Measurements from ENCODE around the gene MANBA.

Gene MANBA

DNA sequence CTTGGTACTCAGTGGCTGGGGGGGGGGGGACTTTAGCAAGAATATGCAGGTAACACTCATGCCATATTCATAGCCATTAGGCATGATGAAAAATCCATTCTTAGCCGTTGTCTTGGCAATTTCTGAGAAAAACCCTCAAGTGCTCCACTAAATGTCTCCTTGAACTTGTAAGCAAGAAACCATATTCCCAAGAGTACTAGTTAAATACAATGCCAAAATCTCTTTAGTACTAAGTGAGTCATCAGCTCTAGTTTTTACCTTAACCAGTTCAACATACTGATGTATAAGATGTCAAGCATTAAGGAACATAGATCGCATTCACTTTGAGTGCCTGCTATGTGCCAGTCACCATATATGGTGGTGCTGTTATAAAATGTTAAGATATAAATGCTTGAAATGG is 39.0 kb upstream of the MANBA start (continued):
- TF ChIP-seq ZNF701 (tag by site-specific recombination; IDR thresholded peaks at IDR 0.05) (no peak), ZNF202 (tag by site-specific recombination; IDR thresholded peaks at IDR 0.05; ENCODE audit: borderline replicate concordance) (no peak), ZNF658 (tag by site-specific recombination; IDR thresholded peaks at IDR 0.05) (no peak), ZNF133 (tag by site-specific recombination; IDR thresholded peaks at IDR 0.05) (no peak)
- TF ChIP-seq, protein P1, sequence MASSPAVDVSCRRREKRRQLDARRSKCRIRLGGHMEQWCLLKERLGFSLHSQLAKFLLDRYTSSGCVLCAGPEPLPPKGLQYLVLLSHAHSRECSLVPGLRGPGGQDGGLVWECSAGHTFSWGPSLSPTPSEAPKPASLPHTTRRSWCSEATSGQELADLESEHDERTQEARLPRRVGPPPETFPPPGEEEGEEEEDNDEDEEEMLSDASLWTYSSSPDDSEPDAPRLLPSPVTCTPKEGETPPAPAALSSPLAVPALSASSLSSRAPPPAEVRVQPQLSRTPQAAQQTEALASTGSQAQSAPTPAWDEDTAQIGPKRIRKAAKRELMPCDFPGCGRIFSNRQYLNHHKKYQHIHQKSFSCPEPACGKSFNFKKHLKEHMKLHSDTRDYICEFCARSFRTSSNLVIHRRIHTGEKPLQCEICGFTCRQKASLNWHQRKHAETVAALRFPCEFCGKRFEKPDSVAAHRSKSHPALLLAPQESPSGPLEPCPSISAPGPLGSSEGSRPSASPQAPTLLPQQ (tag by site-specific recombination; IDR thresholded peaks at IDR 0.05), result no peak

DNA sequence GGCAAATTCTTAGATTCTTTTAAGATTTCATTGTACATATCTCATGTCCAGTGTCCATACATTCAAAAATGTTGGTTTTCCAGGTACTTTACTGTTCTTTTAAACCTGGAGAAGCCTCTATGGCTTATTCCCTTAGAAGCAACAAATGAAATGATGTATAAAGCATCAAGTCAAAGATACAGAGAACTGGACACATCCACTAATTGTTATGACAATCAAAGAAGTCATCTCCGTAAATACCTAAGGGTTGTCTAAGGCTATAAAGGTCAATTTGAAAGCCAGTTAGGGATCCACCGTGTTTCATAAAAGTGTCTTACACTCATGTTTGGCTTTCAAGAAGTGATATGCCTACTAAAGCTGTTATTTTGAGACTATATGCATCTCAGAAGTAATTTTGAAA is 34.2 kb upstream of the MANBA start:
- Histone ChIP-seq H3K4me3 (ENCODE audit: low read depth, low read length) (no peak overlapping the region), H3K9me3 (ENCODE audit: control insufficient read depth, insufficient read depth, low read depth, low read length) (no peaks in the 10 kb centered on the region), H3K27ac (ENCODE audit: extremely low read depth, low read depth, low read length) (no peak overlapping the region), H3K36me3 (ENCODE audit: control insufficient read depth in 2 of 2, insufficient read depth in 1 of 2, low read length in 2 of 2) (peaks cover 4 to 78% of the 10 kb centered on the region in 2 experiments; a peak in 1 of 3 replicates), H3K4me1 (ENCODE audit: control insufficient read depth, insufficient read depth, low read length) (no peaks in the 10 kb centered on the region; the same call in 1 of the 2 replicates)
- TF ChIP-seq ZNF629 (tag by site-specific recombination; IDR thresholded peaks at IDR 0.05), result no peak
- no peak for TF ChIP-seq ZNF341 (tag by site-specific recombination; IDR thresholded peaks at IDR 0.05; ENCODE audit: low read depth)
- no peak for TF ChIP-seq ZNF19 (tag by site-specific recombination; IDR thresholded peaks at IDR 0.05; ENCODE audit: low read depth)
- no peak for TF ChIP-seq ZFP3 (tag by site-specific recombination; IDR thresholded peaks at IDR 0.05; ENCODE audit: low read depth)
- TF ChIP-seq KLF16 (tag by site-specific recombination; IDR thresholded peaks at IDR 0.05), result no peak
- TF ChIP-seq, protein P2, sequence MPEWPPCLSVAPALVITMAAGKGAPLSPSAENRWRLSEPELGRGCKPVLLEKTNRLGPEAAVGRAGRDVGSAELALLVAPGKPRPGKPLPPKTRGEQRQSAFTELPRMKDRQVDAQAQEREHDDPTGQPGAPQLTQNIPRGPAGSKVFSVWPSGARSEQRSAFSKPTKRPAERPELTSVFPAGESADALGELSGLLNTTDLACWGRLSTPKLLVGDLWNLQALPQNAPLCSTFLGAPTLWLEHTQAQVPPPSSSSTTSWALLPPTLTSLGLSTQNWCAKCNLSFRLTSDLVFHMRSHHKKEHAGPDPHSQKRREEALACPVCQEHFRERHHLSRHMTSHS (tag by site-specific recombination; IDR thresholded peaks at IDR 0.05), result no peak
- TF ChIP-seq ZNF214 (tag by site-specific recombination; IDR thresholded peaks at IDR 0.05; ENCODE audit: borderline replicate concordance), result no peak
- TF ChIP-seq, protein P3, sequence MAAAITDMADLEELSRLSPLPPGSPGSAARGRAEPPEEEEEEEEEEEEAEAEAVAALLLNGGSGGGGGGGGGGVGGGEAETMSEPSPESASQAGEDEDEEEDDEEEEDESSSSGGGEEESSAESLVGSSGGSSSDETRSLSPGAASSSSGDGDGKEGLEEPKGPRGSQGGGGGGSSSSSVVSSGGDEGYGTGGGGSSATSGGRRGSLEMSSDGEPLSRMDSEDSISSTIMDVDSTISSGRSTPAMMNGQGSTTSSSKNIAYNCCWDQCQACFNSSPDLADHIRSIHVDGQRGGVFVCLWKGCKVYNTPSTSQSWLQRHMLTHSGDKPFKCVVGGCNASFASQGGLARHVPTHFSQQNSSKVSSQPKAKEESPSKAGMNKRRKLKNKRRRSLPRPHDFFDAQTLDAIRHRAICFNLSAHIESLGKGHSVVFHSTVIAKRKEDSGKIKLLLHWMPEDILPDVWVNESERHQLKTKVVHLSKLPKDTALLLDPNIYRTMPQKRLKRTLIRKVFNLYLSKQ (tag by site-specific recombination; IDR thresholded peaks at IDR 0.05; ENCODE audit: borderline replicate concordance), result no peak
- TF ChIP-seq ZNF660 (tag by site-specific recombination; IDR thresholded peaks at IDR 0.05), result no peak
- TF ChIP-seq TCF7L2 (IDR thresholded peaks at IDR 0.05; ENCODE audit: borderline replicate concordance, low read depth, low read length), result no peak
- TF ChIP-seq ZNF37A (tag by site-specific recombination; IDR thresholded peaks at IDR 0.05), result no peak
- TF ChIP-seq, protein P4, sequence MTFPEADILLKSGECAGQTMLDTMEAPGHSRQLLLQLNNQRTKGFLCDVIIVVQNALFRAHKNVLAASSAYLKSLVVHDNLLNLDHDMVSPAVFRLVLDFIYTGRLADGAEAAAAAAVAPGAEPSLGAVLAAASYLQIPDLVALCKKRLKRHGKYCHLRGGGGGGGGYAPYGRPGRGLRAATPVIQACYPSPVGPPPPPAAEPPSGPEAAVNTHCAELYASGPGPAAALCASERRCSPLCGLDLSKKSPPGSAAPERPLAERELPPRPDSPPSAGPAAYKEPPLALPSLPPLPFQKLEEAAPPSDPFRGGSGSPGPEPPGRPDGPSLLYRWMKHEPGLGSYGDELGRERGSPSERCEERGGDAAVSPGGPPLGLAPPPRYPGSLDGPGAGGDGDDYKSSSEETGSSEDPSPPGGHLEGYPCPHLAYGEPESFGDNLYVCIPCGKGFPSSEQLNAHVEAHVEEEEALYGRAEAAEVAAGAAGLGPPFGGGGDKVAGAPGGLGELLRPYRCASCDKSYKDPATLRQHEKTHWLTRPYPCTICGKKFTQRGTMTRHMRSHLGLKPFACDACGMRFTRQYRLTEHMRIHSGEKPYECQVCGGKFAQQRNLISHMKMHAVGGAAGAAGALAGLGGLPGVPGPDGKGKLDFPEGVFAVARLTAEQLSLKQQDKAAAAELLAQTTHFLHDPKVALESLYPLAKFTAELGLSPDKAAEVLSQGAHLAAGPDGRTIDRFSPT (tag by site-specific recombination; IDR thresholded peaks at IDR 0.05), result no peak
- TF ChIP-seq ZNF621 (tag by site-specific recombination; IDR thresholded peaks at IDR 0.05), result no peak
- POLR2A ChIA-PET, result no interaction called here
- CTCF ChIA-PET, result no interaction called here

DNA sequence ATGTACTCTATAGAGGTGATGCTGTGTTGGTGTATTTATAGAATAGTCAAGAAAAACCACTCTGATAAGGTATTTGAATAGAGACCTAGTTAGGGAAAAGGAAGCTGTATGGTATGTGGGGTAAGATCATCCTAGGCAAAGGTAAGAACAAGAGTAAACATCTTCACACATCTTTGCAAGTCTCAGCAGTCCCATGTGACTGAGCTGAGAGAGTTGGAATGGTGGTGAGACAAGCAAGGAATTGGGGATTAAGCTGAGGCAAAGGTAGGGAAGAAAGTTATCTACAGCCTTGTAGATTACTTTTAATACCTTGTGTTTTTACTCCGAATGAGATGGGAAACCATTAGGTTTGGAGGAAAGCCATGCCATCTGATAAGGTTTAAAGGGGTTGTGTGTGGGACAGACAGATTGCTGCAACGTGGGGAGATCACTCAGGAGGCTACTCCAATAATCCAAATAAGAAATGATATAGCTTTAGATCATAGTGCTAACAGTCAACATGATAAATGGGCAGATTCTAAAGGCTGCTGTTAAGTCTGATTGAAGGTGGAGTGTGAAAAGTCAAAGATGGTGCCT is 31.7 kb upstream of the MANBA start:
- no peaks in the 10 kb centered on the region for H3K4me1 ChIP-seq (ENCODE audit: control insufficient read depth, insufficient read depth, low read length)
- H3K9me3 ChIP-seq (ENCODE audit: control insufficient read depth, insufficient read depth, low read depth, low read length), result no peaks in the 10 kb centered on the region
- POLR2A ChIA-PET, result no interaction called here
- no peak overlapping the region for H3K27ac ChIP-seq (ENCODE audit: extremely low read depth, low read depth, low read length)
- H3K4me3 ChIP-seq (ENCODE audit: low read depth, low read length), result no peak overlapping the region
- CTCF ChIA-PET, result no interaction called here
- peaks cover 0 to 53% of the 10 kb centered on the region in 2 experiments; a peak in 1 of 3 replicates for H3K36me3 ChIP-seq (ENCODE audit: control insufficient read depth in 2 of 2, insufficient read depth in 1 of 2, low read length in 2 of 2)
- TF ChIP-seq ZNF548 (tag by site-specific recombination; IDR thresholded peaks at IDR 0.05) (no peak), ZNF302 (tag by site-specific recombination; IDR thresholded peaks at IDR 0.05; ENCODE audit: low read depth) (no peak), ZNF670 (tag by site-specific recombination; IDR thresholded peaks at IDR 0.05; ENCODE audit: low read depth) (no peak), ZNF610 (tag by site-specific recombination; IDR thresholded peaks at IDR 0.05; ENCODE audit: borderline replicate concordance) (no peak), ZNF335 (tag by site-specific recombination; conservative IDR thresholded peaks at IDR 0.05) (no peak), ZBTB48 (tag by site-specific recombination; IDR thresholded peaks at IDR 0.05) (no peak), ZNF239 (tag by site-specific recombination; IDR thresholded peaks at IDR 0.05) (no peak), ZNF558 (tag by site-specific recombination; IDR thresholded peaks at IDR 0.05) (no peak), ZNF792 (tag by site-specific recombination; IDR thresholded peaks at IDR 0.05) (no peak), ZNF555 (tag by site-specific recombination; conservative IDR thresholded peaks at IDR 0.05) (no peak)
- TF ChIP-seq, protein P1 (tag by site-specific recombination; IDR thresholded peaks at IDR 0.05), result no peak
